Measurements from ENCODE around the gene VCP. TPM values are rescaled to one million over a fixed set of nuclear protein-coding genes. Genes with fewer than 3 reads are reported as not detected.

VCP gene
- total RNA-seq, 1 donor from 2014 or later, result 390 TPM

- Histone ChIP-seq H4K20me1 (ENCODE audit: insufficient read depth, low read length) (peaks cover 8% of the 10 kb centered on the region), H2AFZ (ENCODE audit: low read depth, low read length) (peak overlapping the region; percentile 91), H3K4me2 (ENCODE audit: low read length) (peak overlapping the region; percentile 98), H3K27me3 (ENCODE audit: insufficient read depth, low read length) (no peaks in the 10 kb centered on the region), H3K4me1 (ENCODE audit: insufficient read depth, low read length) (peaks cover 15% of the 10 kb centered on the region), H3K9me3 (ENCODE audit: insufficient read depth, low read depth, low read length) (no peaks in the 10 kb centered on the region), H3K27ac (ENCODE audit: low read depth, low read length) (peak overlapping the region; percentile 80), H3K4me3 (ENCODE audit: insufficient read depth, low read depth, low read length) (peak overlapping the region; percentile 80), H3K79me2 (ENCODE audit: insufficient read depth, low read length) (peaks cover 31% of the 10 kb centered on the region), H3K9ac (ENCODE audit: low read length) (peak overlapping the region; percentile 85), H3K36me3 (ENCODE audit: insufficient read depth, low read length) (peaks cover 4% of the 10 kb centered on the region)
- no peaks in the 10 kb centered on the region for H3K9me3 Mint-ChIP-seq (ENCODE audit: unreplicated experiment)
- TF ChIP-seq EZH2 (IDR thresholded peaks at IDR 0.05; ENCODE audit: insufficient read depth, low read length) (no peak), CTCF (IDR thresholded peaks at IDR 0.05; ENCODE audit: insufficient read depth, low read depth, low read length) (no peak)
- H3K36me3 Mint-ChIP-seq (ENCODE audit: low read depth, unreplicated experiment), result peaks cover 9% of the 10 kb centered on the region
- H3K27ac Mint-ChIP-seq (ENCODE audit: unreplicated experiment), result peak overlapping the region; percentile 26
- no peaks in the 10 kb centered on the region for H3K27me3 Mint-ChIP-seq (ENCODE audit: low read depth, unreplicated experiment)
- FAIRE-seq (no peak), DNase-seq (ENCODE audit: low read depth) (no peak)
- H3K4me3 Mint-ChIP-seq (ENCODE audit: unreplicated experiment), result peak overlapping the region; percentile 87
- peaks cover 5% of the 10 kb centered on the region for H3K4me1 Mint-ChIP-seq (ENCODE audit: low read depth, unreplicated experiment)
Observed at GRCh38 chr9:35079041-35079425, 6.6 kb upstream of the VCP start.

GRCh38 chr9:35078066-35078465 is 5.6 kb upstream of the VCP start:
- Histone ChIP-seq H3K27me3 (ENCODE audit: insufficient read depth, low read length) (no peaks in the 10 kb centered on the region), H3K9ac (ENCODE audit: low read length) (peak overlapping the region; percentile 85), H3K36me3 (ENCODE audit: insufficient read depth, low read length) (peaks cover 8% of the 10 kb centered on the region), H2AFZ (ENCODE audit: low read depth, low read length) (no peak overlapping the region), H3K4me1 (ENCODE audit: insufficient read depth, low read length) (peaks cover 21% of the 10 kb centered on the region), H3K27ac (ENCODE audit: low read depth, low read length) (no peak overlapping the region), H3K79me2 (ENCODE audit: insufficient read depth, low read length) (peaks cover 31% of the 10 kb centered on the region), H3K9me3 (ENCODE audit: insufficient read depth, low read depth, low read length) (no peaks in the 10 kb centered on the region), H3K4me3 (ENCODE audit: insufficient read depth, low read depth, low read length) (peak overlapping the region; percentile 80), H4K20me1 (ENCODE audit: insufficient read depth, low read length) (peaks cover 8% of the 10 kb centered on the region), H3K4me2 (ENCODE audit: low read length) (peak overlapping the region; percentile 98)
- Mint-ChIP-seq H3K9me3 (ENCODE audit: unreplicated experiment) (peaks cover 4% of the 10 kb centered on the region), H3K27ac (ENCODE audit: unreplicated experiment) (no peak overlapping the region), H3K27me3 (ENCODE audit: low read depth, unreplicated experiment) (no peaks in the 10 kb centered on the region), H3K4me3 (ENCODE audit: unreplicated experiment) (peak overlapping the region; percentile 87), H3K36me3 (ENCODE audit: low read depth, unreplicated experiment) (peaks cover 13% of the 10 kb centered on the region), H3K4me1 (ENCODE audit: low read depth, unreplicated experiment) (peaks cover 5% of the 10 kb centered on the region)
- TF ChIP-seq EZH2 (IDR thresholded peaks at IDR 0.05; ENCODE audit: insufficient read depth, low read length) (no peak), CTCF (IDR thresholded peaks at IDR 0.05; ENCODE audit: insufficient read depth, low read depth, low read length) (no peak)
- FAIRE-seq, result no peak
- DNase-seq (ENCODE audit: low read depth), result no peak

GRCh38 chr9:35076848-35077247 is 4.4 kb upstream of the VCP start:
- no peaks in the 10 kb centered on the region for H3K9me3 ChIP-seq (ENCODE audit: insufficient read depth, low read depth, low read length)
- TF ChIP-seq CTCF (IDR thresholded peaks at IDR 0.05; ENCODE audit: insufficient read depth, low read depth, low read length) (no peak), EZH2 (IDR thresholded peaks at IDR 0.05; ENCODE audit: insufficient read depth, low read length) (no peak)
- H3K4me3 ChIP-seq (ENCODE audit: insufficient read depth, low read depth, low read length), result no peak overlapping the region
- H3K79me2 ChIP-seq (ENCODE audit: insufficient read depth, low read length), result peaks cover 36% of the 10 kb centered on the region
- peaks cover 24% of the 10 kb centered on the region for H3K4me1 ChIP-seq (ENCODE audit: insufficient read depth, low read length)
- no peak overlapping the region for H3K27ac Mint-ChIP-seq (ENCODE audit: unreplicated experiment)
- H2AFZ ChIP-seq (ENCODE audit: low read depth, low read length), result no peak overlapping the region
- peaks cover 13% of the 10 kb centered on the region for H3K36me3 Mint-ChIP-seq (ENCODE audit: low read depth, unreplicated experiment)
- DNase-seq (ENCODE audit: low read depth), result no peak
- H3K27me3 ChIP-seq (ENCODE audit: insufficient read depth, low read length), result no peaks in the 10 kb centered on the region
- no peak overlapping the region for H3K4me2 ChIP-seq (ENCODE audit: low read length)
- peaks cover 4% of the 10 kb centered on the region for H3K9me3 Mint-ChIP-seq (ENCODE audit: unreplicated experiment)
- peaks cover 5% of the 10 kb centered on the region for H3K4me1 Mint-ChIP-seq (ENCODE audit: low read depth, unreplicated experiment)
- peaks cover 11% of the 10 kb centered on the region for H4K20me1 ChIP-seq (ENCODE audit: insufficient read depth, low read length)
- no peak for FAIRE-seq
- no peak overlapping the region for H3K9ac ChIP-seq (ENCODE audit: low read length)
- no peaks in the 10 kb centered on the region for H3K27me3 Mint-ChIP-seq (ENCODE audit: low read depth, unreplicated experiment)
- H3K27ac ChIP-seq (ENCODE audit: low read depth, low read length), result no peak overlapping the region
- no peak overlapping the region for H3K4me3 Mint-ChIP-seq (ENCODE audit: unreplicated experiment)
- H3K36me3 ChIP-seq (ENCODE audit: insufficient read depth, low read length), result peaks cover 8% of the 10 kb centered on the region
